Cardiac fibroblast (primary cell): ENCODE measurements around the gene PARD6B.

Experiments
- DNase-seq, 2 donors: peaks; one replicate each; pipeline versions ENCODE4 v3.0.0 to v3.0.0-alpha.2; 2010; ENCODE audit warnings: low read depth in 2 of 2
- H3K4me3 ChIP-seq, 2 donors: replicated peaks in 1 of 2; 1 replicate in 1 of 2; 2 replicates in 1 of 2; pipeline ENCODE4 v1.5.1; 2011; ENCODE audit warnings: low read depth in 2 of 2, low read length in 2 of 2, mild to moderate bottlenecking in 2 of 2, moderate library complexity in 1 of 2
- TF ChIP-seq, protein P1 (sequence below): IDR thresholded peaks from one replicate; pipeline ENCODE4 v1.5.1; 2011; ENCODE audit warnings: low read depth, mild to moderate bottlenecking, low read length, inconsistent platforms

Gene PARD6B

DNA sequence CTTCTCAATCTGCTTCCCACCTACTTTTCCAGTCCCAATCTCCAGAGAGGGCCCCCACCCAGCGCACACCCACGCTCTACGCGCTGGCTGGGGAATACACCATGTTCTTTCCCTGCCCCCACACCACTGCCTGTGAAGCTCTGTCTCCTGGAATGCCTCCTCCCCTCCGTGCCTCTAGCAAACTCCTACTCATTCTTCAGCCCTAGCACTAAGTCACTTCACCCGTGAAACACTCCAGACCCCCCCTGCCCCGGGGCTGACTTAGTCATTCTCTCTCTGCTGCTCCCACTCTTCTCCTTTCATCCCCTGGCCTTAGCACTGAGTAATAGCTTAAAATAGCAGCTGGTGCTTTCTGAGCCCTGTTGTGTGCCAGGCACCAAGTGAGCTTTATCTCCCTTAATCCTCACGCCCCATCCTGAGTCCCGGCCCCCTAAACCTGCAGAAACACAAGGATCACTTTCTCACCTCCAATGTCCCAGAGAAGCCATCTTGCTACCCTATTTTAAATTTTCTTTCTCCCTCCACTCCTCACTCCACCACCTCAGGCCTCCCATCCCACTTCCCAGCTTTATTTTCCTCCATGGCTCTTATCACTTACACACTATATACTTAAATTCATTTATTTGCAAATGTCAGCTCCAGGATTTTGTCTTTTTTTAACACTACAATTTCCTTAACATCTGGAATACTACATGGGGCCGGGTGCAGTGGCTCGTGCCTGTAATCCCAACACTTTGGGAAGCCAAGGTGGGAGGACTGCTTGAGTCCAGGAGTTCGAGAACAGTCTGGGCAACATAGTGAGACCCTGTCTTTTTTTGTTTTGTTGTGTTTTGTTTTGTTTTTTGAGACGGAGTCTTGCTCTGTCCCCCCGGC, 6.3 kb upstream of the PARD6B start:
- TF ChIP-seq, protein P1, sequence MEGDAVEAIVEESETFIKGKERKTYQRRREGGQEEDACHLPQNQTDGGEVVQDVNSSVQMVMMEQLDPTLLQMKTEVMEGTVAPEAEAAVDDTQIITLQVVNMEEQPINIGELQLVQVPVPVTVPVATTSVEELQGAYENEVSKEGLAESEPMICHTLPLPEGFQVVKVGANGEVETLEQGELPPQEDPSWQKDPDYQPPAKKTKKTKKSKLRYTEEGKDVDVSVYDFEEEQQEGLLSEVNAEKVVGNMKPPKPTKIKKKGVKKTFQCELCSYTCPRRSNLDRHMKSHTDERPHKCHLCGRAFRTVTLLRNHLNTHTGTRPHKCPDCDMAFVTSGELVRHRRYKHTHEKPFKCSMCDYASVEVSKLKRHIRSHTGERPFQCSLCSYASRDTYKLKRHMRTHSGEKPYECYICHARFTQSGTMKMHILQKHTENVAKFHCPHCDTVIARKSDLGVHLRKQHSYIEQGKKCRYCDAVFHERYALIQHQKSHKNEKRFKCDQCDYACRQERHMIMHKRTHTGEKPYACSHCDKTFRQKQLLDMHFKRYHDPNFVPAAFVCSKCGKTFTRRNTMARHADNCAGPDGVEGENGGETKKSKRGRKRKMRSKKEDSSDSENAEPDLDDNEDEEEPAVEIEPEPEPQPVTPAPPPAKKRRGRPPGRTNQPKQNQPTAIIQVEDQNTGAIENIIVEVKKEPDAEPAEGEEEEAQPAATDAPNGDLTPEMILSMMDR, result no peak
- peak; percentile 96 for DNase-seq
- H3K4me3 ChIP-seq, result no peak overlapping the region

DNA sequence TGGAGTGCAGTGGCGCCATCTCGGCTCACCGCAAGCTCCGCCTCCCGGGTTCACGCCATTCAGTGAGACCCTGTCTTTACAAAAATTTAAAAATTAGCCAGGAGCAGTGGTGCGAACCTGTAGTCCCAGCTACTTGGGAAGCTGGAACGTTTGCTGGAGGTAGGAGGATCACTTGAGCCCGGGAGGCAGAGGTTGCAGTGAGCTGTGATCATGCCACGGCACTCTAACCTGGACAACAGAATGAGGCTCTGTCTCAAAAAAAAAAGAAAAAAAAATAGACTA, 5.7 kb upstream of the PARD6B start:
- no peak for DNase-seq
- TF ChIP-seq, protein P1, result no peak
- H3K4me3 ChIP-seq, result no peak overlapping the region

DNA sequence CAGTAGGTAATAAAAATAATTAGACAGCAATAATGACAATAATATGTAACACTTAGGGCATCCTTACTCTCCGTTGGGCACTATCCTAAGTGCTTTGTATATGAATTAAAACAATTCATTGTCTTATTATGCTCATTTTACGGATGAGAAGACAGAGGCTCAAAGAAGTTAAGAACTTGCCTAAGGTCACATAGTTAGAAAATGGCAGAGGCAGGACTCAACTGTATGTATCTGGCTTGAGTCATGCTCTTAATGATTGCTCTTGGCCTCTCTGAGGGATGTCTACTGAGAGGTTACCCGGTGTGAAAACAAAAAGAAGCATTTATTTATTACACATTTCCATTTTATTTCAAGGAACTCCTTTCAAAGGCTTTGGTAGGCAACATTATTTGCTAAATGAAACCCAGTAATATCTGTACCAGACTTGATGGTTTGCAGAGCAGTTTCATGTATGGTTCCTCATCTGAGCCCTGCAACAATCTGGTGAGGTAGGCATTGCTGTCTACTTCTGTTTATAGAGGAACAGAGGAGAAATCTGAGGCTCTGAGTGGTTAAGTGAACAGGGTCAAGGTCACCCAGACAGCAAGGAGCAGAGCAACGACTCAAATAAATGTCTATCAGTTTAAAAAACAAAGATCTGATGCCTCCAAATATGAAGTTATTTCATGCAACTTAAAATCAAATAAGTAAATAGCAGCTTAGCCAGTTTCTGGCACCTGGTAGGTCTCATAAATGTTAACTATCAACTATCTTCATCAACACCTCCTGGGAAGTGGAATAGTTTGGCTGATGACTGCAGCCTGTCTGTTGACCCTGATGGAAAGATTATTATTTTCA, 4.2 kb upstream of the PARD6B start:
- TF ChIP-seq, protein P1, result no peak
- no peak overlapping the region for H3K4me3 ChIP-seq

DNA sequence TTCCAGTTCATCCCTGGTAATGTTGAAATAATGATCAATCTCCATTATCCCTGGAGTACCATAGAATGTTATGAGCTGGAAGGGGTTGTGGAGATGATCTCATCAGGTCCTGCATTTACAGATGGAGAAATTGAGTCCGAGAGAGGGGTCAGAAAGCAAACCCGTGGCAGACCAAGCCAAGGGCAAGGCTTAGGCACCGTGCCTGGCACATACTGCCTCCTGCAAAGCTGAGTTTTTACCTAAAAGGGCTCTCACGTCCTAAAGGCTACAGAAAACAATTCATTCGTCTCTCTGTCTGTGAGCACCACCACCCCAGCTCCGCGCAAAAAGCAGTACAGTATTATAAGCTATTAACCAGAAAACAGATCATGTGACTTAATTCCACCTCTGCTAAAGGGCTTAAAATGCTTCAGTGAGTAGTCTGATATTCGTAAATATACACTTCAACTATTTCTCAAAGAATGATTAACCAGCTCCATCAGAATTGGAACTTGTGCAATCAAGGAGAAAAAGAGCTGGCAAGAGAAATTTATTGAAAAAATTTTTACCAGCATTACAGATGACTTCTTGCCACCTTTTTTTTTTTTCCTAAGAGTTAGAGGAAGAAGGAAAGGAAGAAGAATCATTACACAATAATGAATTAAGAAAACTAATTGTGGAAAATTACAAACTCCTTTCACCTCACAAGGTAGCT, 3.4 kb upstream of the PARD6B start:
- DNase-seq, result no peak
- no peak overlapping the region for H3K4me3 ChIP-seq
- TF ChIP-seq, protein P1, result no peak

More for the DNA sequence above, 4.2 kb upstream of the PARD6B start:
- DNase-seq, result no peak

DNA sequence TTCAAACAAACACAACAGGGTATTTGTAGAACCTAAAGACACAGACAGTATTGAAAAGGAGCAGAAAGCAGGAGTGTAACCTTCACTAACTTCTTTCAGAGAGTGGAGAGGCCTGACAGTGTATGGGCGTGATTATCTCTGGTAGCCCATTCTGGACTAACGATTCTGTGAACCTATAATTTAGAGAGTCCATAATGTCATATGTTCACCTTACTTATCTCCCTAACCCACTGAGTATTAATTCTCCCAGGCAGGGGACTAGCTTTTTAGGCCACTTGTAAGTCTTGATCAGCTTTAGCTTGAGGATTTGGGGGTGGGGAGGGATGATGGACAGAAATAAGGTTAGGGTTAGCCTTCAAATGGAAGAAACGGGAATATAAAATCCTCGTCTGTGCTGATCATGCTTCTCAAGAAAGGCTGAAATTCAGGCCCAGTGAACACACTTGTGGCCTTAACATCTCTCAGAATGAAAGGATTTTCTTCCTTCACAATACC, 2.8 kb upstream of the PARD6B start:
- H3K4me3 ChIP-seq, result no peak overlapping the region
- DNase-seq, result no peak
- TF ChIP-seq, protein P1, result no peak

DNA sequence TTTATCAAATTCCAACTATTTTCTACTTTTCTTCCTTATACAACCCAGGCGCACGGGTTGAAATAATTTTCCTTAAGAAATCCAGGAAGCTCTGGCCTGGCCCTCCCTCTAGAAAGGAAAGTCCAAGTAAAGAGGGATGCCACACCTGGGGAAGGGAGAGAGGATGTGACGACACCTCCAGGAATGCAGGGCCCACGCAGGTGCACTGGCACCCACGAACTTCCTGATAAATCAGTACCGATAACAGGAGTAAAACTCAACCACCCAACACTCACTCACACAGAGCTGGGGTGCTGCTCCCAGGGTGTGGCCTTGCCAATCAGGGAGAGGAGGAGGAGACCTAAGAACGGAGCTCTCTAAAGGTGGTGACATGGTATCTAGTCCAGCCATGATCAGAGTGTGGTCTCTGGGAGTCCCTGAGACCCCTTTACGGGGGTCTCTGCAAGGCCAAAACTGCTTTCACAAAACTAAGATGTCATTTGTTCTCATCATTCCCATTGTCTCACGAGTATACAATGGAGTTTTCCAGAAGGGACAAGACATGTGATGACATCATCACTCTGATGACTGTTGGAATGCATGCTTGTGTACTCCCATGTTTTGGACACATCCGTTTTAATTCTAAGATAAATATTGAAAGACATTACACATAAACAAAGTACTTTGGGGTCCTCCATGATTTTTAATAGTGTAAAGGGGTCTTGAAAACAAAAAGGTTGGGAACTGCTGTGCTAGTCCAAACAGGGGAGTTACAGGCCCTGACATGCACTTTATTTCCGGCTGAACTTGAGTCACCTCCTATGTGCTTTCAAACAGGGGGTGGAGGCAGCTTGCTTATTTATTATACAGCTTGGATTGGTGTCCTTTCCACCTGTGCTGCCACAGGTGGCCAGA, 2.2 kb upstream of the PARD6B start:
- no peak overlapping the region for H3K4me3 ChIP-seq
- TF ChIP-seq, protein P1, result no peak
- DNase-seq, result peak in 1 of 2 donors; percentile 63
